Vagina (tissue), 2 donors: Measurements from ENCODE around the gene TRIM72.

Source experiments
- POLR2AphosphoS5 ChIP-seq, 2 donors: sonication (generic); formaldehyde crosslinking; IDR thresholded peaks; one replicate each; pipeline ENCODE4 v1.9.0; 2017; ENCODE audit warnings: antibody characterized with exemption in 2 of 2, mild to moderate bottlenecking in 2 of 2, low read depth in 1 of 2; ENCODE audit not compliant: insufficient read depth in 1 of 2
- TF ChIP-seq, protein P1 (sequence below), 3 experiments: fragments of 450-650 bp in 2 of 3; fragments of 200-600 bp in 1 of 3; sonication (generic) in 1 of 3; IDR thresholded peaks; one replicate each; pipeline ENCODE4 v1.5.1; 2017 to 2019; ENCODE audit warnings: antibody characterized with exemption in 3 of 3, mild to moderate bottlenecking in 2 of 3, moderate library complexity in 2 of 3

GRCh38 chr16:31248344-31248743, 34.4 kb downstream of the TRIM72 start:
- TF ChIP-seq, protein P1, sequence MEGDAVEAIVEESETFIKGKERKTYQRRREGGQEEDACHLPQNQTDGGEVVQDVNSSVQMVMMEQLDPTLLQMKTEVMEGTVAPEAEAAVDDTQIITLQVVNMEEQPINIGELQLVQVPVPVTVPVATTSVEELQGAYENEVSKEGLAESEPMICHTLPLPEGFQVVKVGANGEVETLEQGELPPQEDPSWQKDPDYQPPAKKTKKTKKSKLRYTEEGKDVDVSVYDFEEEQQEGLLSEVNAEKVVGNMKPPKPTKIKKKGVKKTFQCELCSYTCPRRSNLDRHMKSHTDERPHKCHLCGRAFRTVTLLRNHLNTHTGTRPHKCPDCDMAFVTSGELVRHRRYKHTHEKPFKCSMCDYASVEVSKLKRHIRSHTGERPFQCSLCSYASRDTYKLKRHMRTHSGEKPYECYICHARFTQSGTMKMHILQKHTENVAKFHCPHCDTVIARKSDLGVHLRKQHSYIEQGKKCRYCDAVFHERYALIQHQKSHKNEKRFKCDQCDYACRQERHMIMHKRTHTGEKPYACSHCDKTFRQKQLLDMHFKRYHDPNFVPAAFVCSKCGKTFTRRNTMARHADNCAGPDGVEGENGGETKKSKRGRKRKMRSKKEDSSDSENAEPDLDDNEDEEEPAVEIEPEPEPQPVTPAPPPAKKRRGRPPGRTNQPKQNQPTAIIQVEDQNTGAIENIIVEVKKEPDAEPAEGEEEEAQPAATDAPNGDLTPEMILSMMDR (IDR thresholded peaks at IDR 0.05), result no peak
- TF ChIP-seq POLR2AphosphoS5 (IDR thresholded peaks at IDR 0.05; ENCODE audit: insufficient read depth in 1 of 2, low read depth in 1 of 2), result no peak
